22Rv1 (cell line): ENCODE results near the gene RHBDD3.

Experiments used
- CTCF ChIP-seq: fragments of 450-650 bp; IDR thresholded peaks from 2 replicates; pipeline ENCODE4 v1.5.1; 2017; ENCODE audit warnings: mild to moderate bottlenecking
- ZFX ChIP-seq: fragments of 450-650 bp; IDR thresholded peaks from 2 replicates; pipeline ENCODE4 v1.6.1; 2017; ENCODE audit warnings: antibody characterized with exemption, borderline replicate concordance

- TF ChIP-seq CTCF = peak; percentile 95
- no peak for TF ChIP-seq ZFX
Observed at GRCh38 chr22:29313126-29313575, 45.4 kb upstream of the RHBDD3 start.
